NT2/D1 (cell line): ENCODE measurements around the gene DSTN.

ENCODE experiments used
- SUZ12 ChIP-seq: IDR thresholded peaks from 2 replicates; pipeline ENCODE4 v1.6.1; 2011; ENCODE audit not compliant: insufficient read length, insufficient read depth; ENCODE audit errors: extremely low read depth
- YY1 ChIP-seq: IDR thresholded peaks from 2 replicates; pipeline ENCODE4 v1.6.1; 2011; ENCODE audit not compliant: insufficient read length, insufficient read depth
- ZNF274 ChIP-seq: IDR thresholded peaks from 2 replicates; pipeline ENCODE4 v1.6.1; 2011; ENCODE audit warnings: mild to moderate bottlenecking, low read depth, low read length

GRCh38 chr20:17645546-17646208 lies 75.8 kb downstream of the DSTN start:
- no peak for TF ChIP-seq ZNF274
- TF ChIP-seq SUZ12 = no peak
- TF ChIP-seq YY1 = no peak
